SK-N-SH treated with all-trans-retinoic acid at 6 μM for 48 hours (cell line): Measurements from ENCODE around the gene ANKRD17.

Experiments used
- ATAC-seq: fragments of 200-7000 bp; cut with Tn5 transposase; 3 replicates; pipeline ENCODE4 v1.9.1; 2020; ENCODE audit warnings: mild to moderate bottlenecking, moderate library complexity
- BACH2 ChIP-seq: fragments of 250-450 bp; sonication (Bioruptor Pico); IDR thresholded peaks from 2 replicates; pipeline ENCODE4 v1.9.0; 2021; ENCODE audit warnings: mild to moderate bottlenecking, borderline replicate concordance
- CREB5 ChIP-seq: fragments of 250-450 bp; sonication (Bioruptor Pico); IDR thresholded peaks from 2 replicates; pipeline ENCODE4 v1.5.1; 2020; ENCODE audit warnings: low read depth, mild to moderate bottlenecking, moderate library complexity
- ESRRG ChIP-seq: fragments of 250-450 bp; sonication (Bioruptor Pico); IDR thresholded peaks from 2 replicates; pipeline ENCODE4 v1.6.1; 2021; ENCODE audit warnings: mild to moderate bottlenecking
- GLIS3 ChIP-seq: fragments of 250-450 bp; sonication (Bioruptor Pico); IDR thresholded peaks from 2 replicates; pipeline ENCODE4 v1.5.0; 2020; ENCODE audit warnings: mild to moderate bottlenecking, moderate library complexity
- ISL1 ChIP-seq: fragments of 250-450 bp; sonication (Bioruptor Pico); IDR thresholded peaks from 2 replicates; pipeline ENCODE4 v2.1.2; 2022; ENCODE audit warnings: mild to moderate bottlenecking, moderate library complexity
- OSR1 ChIP-seq: fragments of 250-450 bp; sonication (Bioruptor Pico); IDR thresholded peaks from 2 replicates; pipeline ENCODE4 v1.8.0; 2022; ENCODE audit warnings: moderate library complexity, mild to moderate bottlenecking, inconsistent platforms
- PPARA ChIP-seq: fragments of 250-450 bp; sonication (Bioruptor Pico); IDR thresholded peaks from 2 replicates; pipeline ENCODE4 v1.5.0; 2020; ENCODE audit warnings: mild to moderate bottlenecking, borderline replicate concordance
- RARB ChIP-seq: fragments of 250-450 bp; sonication (Bioruptor Pico); IDR thresholded peaks from 2 replicates; pipeline ENCODE4 v1.8.0; 2021; ENCODE audit warnings: mild to moderate bottlenecking, moderate library complexity
- SNAI2 ChIP-seq: fragments of 250-450 bp; sonication (Bioruptor Pico); IDR thresholded peaks from 2 replicates; pipeline ENCODE4 v1.5.0; 2020; ENCODE audit warnings: mild to moderate bottlenecking, moderate library complexity
- TCF4 ChIP-seq: fragments of 250-450 bp; sonication (Bioruptor Pico); IDR thresholded peaks from 2 replicates; pipeline ENCODE4 v1.8.0; 2021; ENCODE audit warnings: mild to moderate bottlenecking, moderate library complexity, borderline replicate concordance
- TOX ChIP-seq: fragments of 250-450 bp; sonication (Bioruptor Pico); IDR thresholded peaks from 2 replicates; pipeline ENCODE4 v1.8.0; 2021; ENCODE audit warnings: mild to moderate bottlenecking, moderate library complexity, borderline replicate concordance
- ZC3H10 ChIP-seq: fragments of 250-450 bp; sonication (Bioruptor Pico); IDR thresholded peaks from 2 replicates; pipeline ENCODE4 v1.5.1; 2021; ENCODE audit warnings: mild to moderate bottlenecking, moderate library complexity
- ZFP3 ChIP-seq: fragments of 250-450 bp; sonication (Bioruptor Pico); IDR thresholded peaks from 2 replicates; pipeline ENCODE4 v1.5.0; 2020; ENCODE audit warnings: mild to moderate bottlenecking, moderate library complexity
- ZFP30 ChIP-seq: fragments of 450-650 bp; formaldehyde crosslinking; IDR thresholded peaks from 2 replicates; pipeline ENCODE4 v1.5.0; 2022; ENCODE audit warnings: mild to moderate bottlenecking, moderate library complexity
- ZNF565 ChIP-seq: fragments of 450-650 bp; formaldehyde crosslinking; conservative IDR thresholded peaks from 2 replicates; pipeline ENCODE4 v1.5.0; 2020; ENCODE audit warnings: low read depth, mild to moderate bottlenecking, moderate library complexity
- ZNF70 ChIP-seq: fragments of 450-650 bp; formaldehyde crosslinking; IDR thresholded peaks from 2 replicates; pipeline ENCODE4 v1.5.0; 2020; ENCODE audit warnings: mild to moderate bottlenecking, moderate library complexity
- ZNF8 ChIP-seq: fragments of 450-650 bp; formaldehyde crosslinking; IDR thresholded peaks from 2 replicates; pipeline ENCODE4 v1.5.0; 2020; ENCODE audit warnings: mild to moderate bottlenecking, moderate library complexity
- TF ChIP-seq, protein P1 (sequence below): fragments of 250-450 bp; sonication (Bioruptor Pico); IDR thresholded peaks from 2 replicates; pipeline ENCODE4 v1.5.1; 2021; ENCODE audit warnings: mild to moderate bottlenecking, moderate library complexity
- TF ChIP-seq, protein P2 (sequence below): fragments of 250-450 bp; sonication (Bioruptor Pico); IDR thresholded peaks from 2 replicates; pipeline ENCODE4 v1.8.0; 2020; ENCODE audit warnings: mild to moderate bottlenecking, moderate library complexity, borderline replicate concordance
- TF ChIP-seq, protein P3 (sequence below): fragments of 250-450 bp; sonication (Bioruptor Pico); IDR thresholded peaks from 2 replicates; pipeline ENCODE4 v1.5.0; 2020; ENCODE audit warnings: mild to moderate bottlenecking, moderate library complexity
- TF ChIP-seq, protein P4 (sequence below): fragments of 250-450 bp; sonication (Bioruptor Pico); IDR thresholded peaks from 2 replicates; pipeline ENCODE4 v1.8.0; 2021; ENCODE audit warnings: low read depth, mild to moderate bottlenecking, moderate library complexity, borderline replicate concordance

The ANKRD17 gene

DNA sequence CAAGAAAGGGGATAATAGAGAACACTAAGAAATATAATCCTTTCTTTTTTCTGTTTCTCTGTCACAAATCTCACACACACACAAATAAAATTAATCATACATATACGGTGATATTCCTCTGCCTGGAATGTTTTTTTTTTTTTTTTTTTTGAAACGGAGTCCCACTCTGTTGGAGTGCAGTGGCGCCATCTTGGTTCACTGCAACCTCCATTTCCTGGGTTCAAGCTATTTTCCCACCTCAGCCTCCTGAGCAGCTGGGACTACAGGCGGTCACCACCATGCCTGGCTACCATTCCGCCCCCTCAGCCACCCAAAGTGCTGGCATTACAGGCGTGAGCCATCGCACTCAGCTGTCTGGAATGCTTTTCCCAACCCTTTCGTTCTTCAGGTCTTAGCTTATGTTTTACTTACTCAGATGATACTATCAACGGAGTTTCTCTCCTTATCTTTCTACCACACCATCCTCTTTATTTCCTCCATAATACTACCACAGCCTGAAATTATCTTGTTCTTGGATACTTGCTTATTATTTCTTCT is 69.3 kb downstream of the ANKRD17 start:
- ATAC-seq: no peak
- no peak for TF ChIP-seq ZNF70 (CRISPR knock-in tag)
- no peak for TF ChIP-seq ZFP3 (CRISPR knock-in tag)
- TF ChIP-seq, protein P1, sequence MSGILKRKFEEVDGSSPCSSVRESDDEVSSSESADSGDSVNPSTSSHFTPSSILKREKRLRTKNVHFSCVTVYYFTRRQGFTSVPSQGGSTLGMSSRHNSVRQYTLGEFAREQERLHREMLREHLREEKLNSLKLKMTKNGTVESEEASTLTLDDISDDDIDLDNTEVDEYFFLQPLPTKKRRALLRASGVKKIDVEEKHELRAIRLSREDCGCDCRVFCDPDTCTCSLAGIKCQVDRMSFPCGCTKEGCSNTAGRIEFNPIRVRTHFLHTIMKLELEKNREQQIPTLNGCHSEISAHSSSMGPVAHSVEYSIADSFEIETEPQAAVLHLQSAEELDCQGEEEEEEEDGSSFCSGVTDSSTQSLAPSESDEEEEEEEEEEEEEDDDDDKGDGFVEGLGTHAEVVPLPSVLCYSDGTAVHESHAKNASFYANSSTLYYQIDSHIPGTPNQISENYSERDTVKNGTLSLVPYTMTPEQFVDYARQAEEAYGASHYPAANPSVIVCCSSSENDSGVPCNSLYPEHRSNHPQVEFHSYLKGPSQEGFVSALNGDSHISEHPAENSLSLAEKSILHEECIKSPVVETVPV (CRISPR knock-in tag): no peak

DNA sequence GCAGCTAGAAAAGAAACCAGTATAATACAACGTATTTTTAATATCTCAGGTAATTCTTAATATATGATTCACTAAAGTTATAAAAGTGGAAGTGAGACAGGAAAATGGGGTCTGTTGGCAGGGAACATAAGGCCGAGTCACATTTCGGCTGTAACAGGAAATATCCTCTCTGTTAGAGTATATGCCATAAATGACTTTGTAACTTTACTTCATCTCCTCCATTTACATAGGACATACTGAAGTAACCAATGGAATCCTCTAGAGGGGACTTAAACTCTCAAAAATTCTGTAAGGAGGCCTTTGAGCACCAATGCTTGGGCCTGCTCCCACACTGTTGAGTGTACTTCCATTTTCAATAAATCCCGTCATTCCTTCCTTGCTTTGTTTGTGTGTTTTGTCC is 71.3 kb downstream of the ANKRD17 start:
- TF ChIP-seq TOX (CRISPR knock-in tag) (no peak), ESRRG (CRISPR knock-in tag) (no peak), ISL1 (CRISPR knock-in tag) (no peak), TCF4 (no peak), ZNF70 (CRISPR knock-in tag) (no peak), PPARA (no peak), ZFP30 (no peak), RARB (no peak), ZFP3 (CRISPR knock-in tag) (no peak)
- TF ChIP-seq, protein P2, sequence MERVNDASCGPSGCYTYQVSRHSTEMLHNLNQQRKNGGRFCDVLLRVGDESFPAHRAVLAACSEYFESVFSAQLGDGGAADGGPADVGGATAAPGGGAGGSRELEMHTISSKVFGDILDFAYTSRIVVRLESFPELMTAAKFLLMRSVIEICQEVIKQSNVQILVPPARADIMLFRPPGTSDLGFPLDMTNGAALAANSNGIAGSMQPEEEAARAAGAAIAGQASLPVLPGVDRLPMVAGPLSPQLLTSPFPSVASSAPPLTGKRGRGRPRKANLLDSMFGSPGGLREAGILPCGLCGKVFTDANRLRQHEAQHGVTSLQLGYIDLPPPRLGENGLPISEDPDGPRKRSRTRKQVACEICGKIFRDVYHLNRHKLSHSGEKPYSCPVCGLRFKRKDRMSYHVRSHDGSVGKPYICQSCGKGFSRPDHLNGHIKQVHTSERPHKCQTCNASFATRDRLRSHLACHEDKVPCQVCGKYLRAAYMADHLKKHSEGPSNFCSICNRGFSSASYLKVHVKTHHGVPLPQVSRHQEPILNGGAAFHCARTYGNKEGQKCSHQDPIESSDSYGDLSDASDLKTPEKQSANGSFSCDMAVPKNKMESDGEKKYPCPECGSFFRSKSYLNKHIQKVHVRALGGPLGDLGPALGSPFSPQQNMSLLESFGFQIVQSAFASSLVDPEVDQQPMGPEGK (CRISPR knock-in tag): no peak
- TF ChIP-seq, protein P3, sequence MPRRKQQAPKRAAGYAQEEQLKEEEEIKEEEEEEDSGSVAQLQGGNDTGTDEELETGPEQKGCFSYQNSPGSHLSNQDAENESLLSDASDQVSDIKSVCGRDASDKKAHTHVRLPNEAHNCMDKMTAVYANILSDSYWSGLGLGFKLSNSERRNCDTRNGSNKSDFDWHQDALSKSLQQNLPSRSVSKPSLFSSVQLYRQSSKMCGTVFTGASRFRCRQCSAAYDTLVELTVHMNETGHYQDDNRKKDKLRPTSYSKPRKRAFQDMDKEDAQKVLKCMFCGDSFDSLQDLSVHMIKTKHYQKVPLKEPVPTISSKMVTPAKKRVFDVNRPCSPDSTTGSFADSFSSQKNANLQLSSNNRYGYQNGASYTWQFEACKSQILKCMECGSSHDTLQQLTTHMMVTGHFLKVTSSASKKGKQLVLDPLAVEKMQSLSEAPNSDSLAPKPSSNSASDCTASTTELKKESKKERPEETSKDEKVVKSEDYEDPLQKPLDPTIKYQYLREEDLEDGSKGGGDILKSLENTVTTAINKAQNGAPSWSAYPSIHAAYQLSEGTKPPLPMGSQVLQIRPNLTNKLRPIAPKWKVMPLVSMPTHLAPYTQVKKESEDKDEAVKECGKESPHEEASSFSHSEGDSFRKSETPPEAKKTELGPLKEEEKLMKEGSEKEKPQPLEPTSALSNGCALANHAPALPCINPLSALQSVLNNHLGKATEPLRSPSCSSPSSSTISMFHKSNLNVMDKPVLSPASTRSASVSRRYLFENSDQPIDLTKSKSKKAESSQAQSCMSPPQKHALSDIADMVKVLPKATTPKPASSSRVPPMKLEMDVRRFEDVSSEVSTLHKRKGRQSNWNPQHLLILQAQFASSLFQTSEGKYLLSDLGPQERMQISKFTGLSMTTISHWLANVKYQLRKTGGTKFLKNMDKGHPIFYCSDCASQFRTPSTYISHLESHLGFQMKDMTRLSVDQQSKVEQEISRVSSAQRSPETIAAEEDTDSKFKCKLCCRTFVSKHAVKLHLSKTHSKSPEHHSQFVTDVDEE: no peak
- TF ChIP-seq, protein P1 (CRISPR knock-in tag): no peak
- ATAC-seq: peak; percentile 67

GRCh38 chr4:73185903-73186302 is 72.7 kb downstream of the ANKRD17 start:
- TF ChIP-seq ISL1 (CRISPR knock-in tag): no peak
- no peak for ATAC-seq

- no peak for ATAC-seq
- no peak for TF ChIP-seq SNAI2 (CRISPR knock-in tag)
- no peak for TF ChIP-seq ESRRG (CRISPR knock-in tag)
- TF ChIP-seq, protein P1 (CRISPR knock-in tag): no peak
- TF ChIP-seq ZNF565 (CRISPR knock-in tag): no peak
- TF ChIP-seq ZNF8 (CRISPR knock-in tag): no peak
- TF ChIP-seq, protein P4, sequence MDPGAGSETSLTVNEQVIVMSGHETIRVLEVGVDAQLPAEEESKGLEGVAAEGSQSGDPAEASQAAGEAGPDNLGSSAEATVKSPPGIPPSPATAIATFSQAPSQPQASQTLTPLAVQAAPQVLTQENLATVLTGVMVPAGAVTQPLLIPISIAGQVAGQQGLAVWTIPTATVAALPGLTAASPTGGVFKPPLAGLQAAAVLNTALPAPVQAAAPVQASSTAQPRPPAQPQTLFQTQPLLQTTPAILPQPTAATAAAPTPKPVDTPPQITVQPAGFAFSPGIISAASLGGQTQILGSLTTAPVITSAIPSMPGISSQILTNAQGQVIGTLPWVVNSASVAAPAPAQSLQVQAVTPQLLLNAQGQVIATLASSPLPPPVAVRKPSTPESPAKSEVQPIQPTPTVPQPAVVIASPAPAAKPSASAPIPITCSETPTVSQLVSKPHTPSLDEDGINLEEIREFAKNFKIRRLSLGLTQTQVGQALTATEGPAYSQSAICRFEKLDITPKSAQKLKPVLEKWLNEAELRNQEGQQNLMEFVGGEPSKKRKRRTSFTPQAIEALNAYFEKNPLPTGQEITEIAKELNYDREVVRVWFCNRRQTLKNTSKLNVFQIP (CRISPR knock-in tag): no peak
- no peak for TF ChIP-seq TCF4
- TF ChIP-seq ZNF70 (CRISPR knock-in tag): no peak
- TF ChIP-seq PPARA: no peak
- no peak for TF ChIP-seq ZC3H10
- no peak for TF ChIP-seq CREB5 (CRISPR knock-in tag)
- TF ChIP-seq GLIS3 (CRISPR knock-in tag): no peak
- no peak for TF ChIP-seq ZFP3 (CRISPR knock-in tag)
- TF ChIP-seq BACH2: no peak
- no peak for TF ChIP-seq RARB
- TF ChIP-seq, protein P3: no peak
- no peak for TF ChIP-seq OSR1 (CRISPR knock-in tag)
These were observed 77.4 kb downstream of the ANKRD17 start for GRCh38 chr4:73181231-73181630.
